ENCODE measurements around the gene ZMAT3.
"Not testable (repeated sequence)": the region's sequence is repeated elsewhere in the genome, so short reads cannot be mapped to it uniquely, and the experiment has no call there.

ZMAT3 gene

DNA sequence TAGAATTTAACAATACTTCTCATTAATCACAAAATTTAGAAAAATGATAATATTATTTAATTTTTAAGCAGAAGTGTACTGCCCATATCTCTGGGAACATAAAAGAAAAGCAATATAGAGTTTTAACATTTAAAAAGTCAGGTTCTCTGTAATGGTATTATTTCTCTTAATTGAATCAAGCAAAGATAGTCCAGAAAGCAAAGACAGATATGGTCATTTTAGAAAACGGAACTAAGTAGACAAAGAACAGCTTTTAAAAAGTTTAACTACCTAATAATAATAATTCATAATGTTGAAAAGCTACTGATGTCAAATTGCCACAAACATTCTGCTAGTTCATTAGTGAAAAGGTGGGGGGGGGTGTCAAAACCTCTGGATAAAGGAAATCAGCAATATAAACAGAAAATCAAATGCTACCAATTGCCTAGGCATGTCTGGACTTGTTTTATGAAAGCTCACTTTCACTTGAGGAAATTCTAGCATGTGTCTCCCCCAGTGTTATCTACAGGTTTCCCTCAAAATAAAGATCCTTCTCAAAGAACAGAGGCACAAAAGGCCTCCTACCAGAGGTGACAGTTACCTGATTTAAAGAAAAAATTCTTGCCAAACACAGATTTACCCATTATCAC, 1.7 kb downstream of the ZMAT3 start:
- H3K4me3 ChIP-seq, result peak overlapping the region in 3 of 7 experiments; percentile 2 to 94 (median 55)
- H3K27ac ChIP-seq, result peak overlapping the region in 12 of 21 experiments; percentile 27 to 96 (median 90)

GRCh38 chr3:179068779-179069530, 2.7 kb downstream of the ZMAT3 start:
- Histone ChIP-seq H3K4me3 (peak overlapping the region in 1 of 7 experiments; percentile 55), H3K27ac (peak overlapping the region in 2 of 21 experiments; percentile 93 to 96)

- no peak overlapping the region for H3K27ac ChIP-seq
- H3K4me3 ChIP-seq, result no peak overlapping the region
Measured at GRCh38 chr3:179067839-179068238, 3.8 kb downstream of the ZMAT3 start.

- Histone ChIP-seq H3K27ac (no peak overlapping the region), H3K4me3 (no peak overlapping the region)
Measured at GRCh38 chr3:179067291-179067690, 4.3 kb downstream of the ZMAT3 start.

GRCh38 chr3:179063945-179064560, 7.6 kb downstream of the ZMAT3 start:
- no peak overlapping the region for H3K27ac ChIP-seq
- no peak overlapping the region for H3K4me3 ChIP-seq

DNA sequence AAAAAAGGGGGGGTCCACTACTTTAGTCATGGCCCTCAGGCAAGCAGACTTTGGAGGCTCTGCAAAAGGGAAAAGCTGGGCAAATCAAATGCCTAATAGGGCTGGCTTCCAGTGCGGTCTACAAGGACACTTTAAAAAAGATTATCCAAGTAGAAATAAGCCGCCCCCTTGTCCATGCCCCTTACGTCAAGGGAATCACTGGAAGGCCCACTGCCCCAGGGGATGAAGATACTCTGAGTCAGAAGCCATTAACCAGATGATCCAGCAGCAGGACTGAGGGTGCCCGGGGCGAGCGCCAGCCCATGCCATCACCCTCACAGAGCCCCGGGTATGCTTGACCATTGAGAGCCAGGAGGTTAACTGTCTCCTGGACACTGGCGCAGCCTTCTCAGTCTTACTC, 15.3 kb downstream of the ZMAT3 start:
- H3K27ac ChIP-seq, result no peak overlapping the region
- H3K4me3 ChIP-seq, result no peak overlapping the region

DNA sequence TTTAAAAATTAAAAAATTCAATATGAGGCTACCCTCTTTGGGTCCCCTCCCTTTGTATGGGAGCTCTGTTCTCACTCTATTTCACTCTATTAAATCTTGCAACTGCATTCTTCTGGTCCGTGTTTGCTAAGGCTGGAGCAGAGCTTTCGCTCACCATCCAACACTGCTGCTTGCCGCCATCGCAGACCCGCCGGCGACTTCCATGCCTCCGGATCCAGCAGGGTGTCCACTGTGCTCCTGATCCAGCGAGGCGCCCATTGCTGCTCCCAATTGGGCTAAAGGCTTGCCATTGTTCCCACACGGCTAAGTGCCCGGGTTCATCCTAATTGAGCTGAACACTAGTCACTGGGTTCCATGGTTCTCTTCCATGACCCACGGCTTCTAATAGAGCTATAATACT, 17.0 kb downstream of the ZMAT3 start:
- H3K27ac ChIP-seq, H3K4me3 ChIP-seq: not testable (repeated sequence)

- Histone ChIP-seq H3K27ac (peak overlapping the region in 2 of 21 experiments; percentile 22 to 43), H3K4me3 (no peak overlapping the region)
Measured at GRCh38 chr3:179046497-179047353, 24.9 kb downstream of the ZMAT3 start.

GRCh38 chr3:179045719-179046402, 25.7 kb downstream of the ZMAT3 start:
- no peak overlapping the region for H3K4me3 ChIP-seq
- peak overlapping the region in 1 of 21 experiments; percentile 22 for H3K27ac ChIP-seq

DNA sequence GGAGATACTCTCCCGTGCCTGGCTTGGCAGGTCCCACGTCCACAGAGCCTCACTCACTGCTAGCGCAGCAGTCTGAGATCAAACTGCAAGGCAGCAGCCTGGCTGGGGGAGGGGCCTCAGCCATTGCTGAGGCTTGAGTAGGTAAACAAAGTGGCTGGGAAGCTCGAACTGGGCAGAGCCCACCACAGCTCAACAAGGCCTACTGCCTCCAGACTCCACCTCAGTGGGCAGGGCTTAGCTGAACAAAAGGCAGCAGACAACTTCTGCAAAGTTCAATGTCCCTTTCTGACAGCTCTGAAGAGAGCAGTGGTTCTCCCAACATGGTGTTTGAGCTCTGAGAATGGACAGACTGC, 32.7 kb downstream of the ZMAT3 start:
- H3K27ac ChIP-seq, result peak overlapping the region in 1 of 21 experiments; percentile 24
- H3K4me3 ChIP-seq, result not testable (repeated sequence)

GRCh38 chr3:179038216-179038898, 33.3 kb downstream of the ZMAT3 start:
- no peak overlapping the region for H3K4me3 ChIP-seq
- peak overlapping the region in 7 of 21 experiments; percentile 6 to 45 (median 22) for H3K27ac ChIP-seq

DNA sequence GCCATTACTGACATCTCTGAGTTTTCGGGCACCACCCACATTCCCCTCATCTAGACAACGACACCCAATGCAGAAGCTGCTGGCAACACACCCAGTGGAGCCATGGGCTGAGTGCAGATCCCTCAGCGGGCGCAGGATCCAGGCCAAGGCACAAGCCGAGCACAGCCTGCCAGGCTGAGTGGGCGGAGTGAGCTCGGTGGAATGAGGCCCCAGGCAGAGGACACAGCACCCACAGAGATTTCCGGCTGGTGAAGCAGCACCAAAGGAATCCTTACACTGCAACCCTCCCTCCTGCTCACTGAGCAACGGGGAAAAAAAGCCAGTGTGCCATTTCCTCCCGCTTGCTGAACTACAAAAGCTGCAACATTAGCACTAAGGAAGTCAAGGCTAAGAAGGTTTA, 34.3 kb downstream of the ZMAT3 start:
- H3K27ac ChIP-seq, result peak overlapping the region in 11 of 21 experiments; percentile 5 to 57 (median 23)
- no peak overlapping the region for H3K4me3 ChIP-seq

DNA sequence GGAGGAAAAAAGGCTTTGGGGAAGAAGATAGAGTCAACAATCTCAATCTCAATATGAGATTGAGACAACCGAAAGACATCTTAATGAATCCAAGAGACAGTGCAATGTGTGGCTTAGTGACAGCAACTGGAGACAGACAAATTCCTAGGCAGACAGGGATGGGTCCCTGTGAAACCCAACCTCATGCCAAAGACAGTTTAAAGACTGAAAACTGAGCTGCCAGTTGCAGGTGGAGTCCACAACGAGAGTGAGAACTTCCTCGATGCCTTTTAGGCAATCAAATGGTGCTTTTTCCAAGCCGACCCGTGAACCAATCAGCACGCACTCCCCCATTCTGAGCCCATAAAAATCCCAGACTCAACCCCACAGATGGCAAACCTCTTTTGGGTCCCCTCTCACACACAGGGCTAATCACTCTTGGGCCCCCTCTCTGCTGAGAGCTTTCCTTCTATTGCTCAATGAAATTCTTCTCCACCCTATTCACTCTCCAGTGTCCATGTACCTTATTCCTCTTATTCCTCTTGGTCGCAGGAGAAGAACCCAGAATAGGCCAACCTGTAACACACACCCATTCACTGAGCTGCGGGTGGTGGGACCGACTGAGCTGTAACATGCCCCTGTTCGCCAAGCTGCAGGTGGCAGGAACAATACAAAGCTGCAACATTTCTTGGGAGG, 34.8 kb downstream of the ZMAT3 start:
- H3K27ac ChIP-seq, result peak overlapping the region in 7 of 21 experiments; percentile 6 to 57 (median 23)
- H3K4me3 ChIP-seq, result no peak overlapping the region

DNA sequence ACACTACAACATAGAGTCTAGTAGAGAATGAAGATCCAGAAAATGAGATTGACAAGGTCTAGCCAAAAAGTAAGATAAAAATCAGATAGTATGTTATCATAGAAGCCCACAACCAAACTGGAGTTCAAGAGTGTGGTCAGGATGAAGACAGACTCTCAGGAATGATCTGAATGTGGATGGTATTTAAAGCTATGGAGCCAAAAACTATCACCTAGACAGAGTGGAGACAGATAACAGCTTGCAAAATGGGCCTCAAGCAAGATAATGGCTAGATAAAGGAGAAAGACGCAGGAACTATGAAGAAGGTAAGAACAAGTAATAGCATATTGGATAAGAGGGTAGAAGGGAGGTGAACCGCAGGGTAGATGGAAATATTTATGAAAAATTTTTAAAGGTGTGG, 35.4 kb downstream of the ZMAT3 start:
- no peak overlapping the region for H3K27ac ChIP-seq

DNA sequence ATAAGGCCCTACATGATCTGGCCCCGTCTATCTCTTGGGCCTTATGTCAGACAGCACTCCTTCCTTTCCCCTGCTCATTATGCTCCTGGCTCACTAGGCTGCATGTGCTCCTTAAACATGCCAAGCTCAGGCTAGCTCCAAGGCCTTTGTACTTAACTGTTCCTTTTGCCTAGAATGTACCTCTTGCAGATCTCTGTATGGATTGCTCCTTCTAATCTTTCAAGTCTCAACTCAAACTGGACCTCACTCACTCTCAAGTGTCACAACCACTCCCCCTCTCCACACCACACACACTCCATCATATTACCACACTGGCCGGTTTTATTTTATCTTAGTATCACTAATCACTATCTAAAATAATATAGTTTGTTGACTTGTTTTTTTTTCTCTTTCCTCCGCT, 36.4 kb downstream of the ZMAT3 start:
- no peak overlapping the region for H3K4me3 ChIP-seq
- no peak overlapping the region for H3K27ac ChIP-seq

More for the DNA sequence above, 35.4 kb downstream of the ZMAT3 start:
- no peak overlapping the region for H3K4me3 ChIP-seq

GRCh38 chr3:179033304-179033657, 38.3 kb downstream of the ZMAT3 start:
- H3K4me3 ChIP-seq, H3K27ac ChIP-seq: not testable (repeated sequence)

DNA sequence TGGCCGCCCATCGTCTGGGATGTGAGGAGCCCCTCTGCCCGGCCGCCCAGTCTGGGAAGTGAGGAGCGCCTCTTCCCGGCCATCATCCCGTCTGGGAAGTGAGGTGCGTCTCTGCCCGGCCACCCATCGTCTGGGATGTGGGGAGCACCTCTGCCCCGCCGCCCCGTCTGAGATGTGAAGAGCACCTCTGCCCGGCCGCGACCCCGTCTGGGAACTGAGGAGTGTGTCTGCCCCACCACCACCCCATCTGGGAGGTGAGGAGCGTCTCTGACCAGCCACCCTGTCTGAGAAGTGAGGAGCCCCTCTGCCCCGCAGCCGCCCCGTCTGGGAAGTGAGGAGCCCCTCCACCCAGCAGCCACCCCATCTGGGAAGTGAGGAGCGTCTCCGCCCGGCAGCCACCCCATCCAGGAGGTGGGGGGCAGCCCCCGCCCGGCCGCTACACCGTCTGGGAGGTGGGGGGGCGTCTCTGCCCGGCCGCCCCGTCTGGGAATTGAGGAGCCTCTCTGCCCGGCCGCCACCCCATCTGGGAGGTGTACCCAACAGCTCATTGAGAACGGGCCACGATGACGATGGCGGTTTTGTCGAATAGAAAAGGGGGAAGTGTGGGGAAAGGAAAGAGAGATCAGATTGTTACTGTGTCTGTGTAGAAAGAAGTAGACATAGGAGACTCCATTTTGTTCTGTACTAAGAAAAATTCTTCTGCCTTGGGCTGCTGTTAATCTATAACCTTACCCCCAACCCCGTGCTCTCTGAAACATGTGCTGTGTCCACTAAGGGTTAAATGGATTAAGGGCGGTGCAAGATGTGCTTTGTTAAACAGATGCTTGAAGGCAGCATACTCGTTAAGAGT, 38.9 kb downstream of the ZMAT3 start:
- not testable (repeated sequence) for H3K27ac ChIP-seq, H3K4me3 ChIP-seq
